Esophagus squamous epithelium (tissue), 5 donors: ENCODE results near the gene ANGEL2. TPM values are rescaled to one million over a fixed set of nuclear protein-coding genes. Genes with fewer than 3 reads are reported as not detected.
A peak's percentile ranks its signal among the peaks of the same experiment; 100 is the strongest.

Experiments used
- DNase-seq: peaks from one replicate; lab custom pipeline; 2025; lab: John Stamatoyannopoulos, UW
- H3K27ac ChIP-seq, 4 donors: fragments of 200-600 bp; sonication (generic); one replicate each; pipeline ENCODE4 v1.5.1; 2016 to 2019; ENCODE audit warnings: mild to moderate bottlenecking in 1 of 4
- H3K27me3 ChIP-seq, 4 donors: fragments of 200-600 bp; sonication (generic); 1 replicate in 3 of 4; 2 replicates in 1 of 4; pipeline versions ENCODE4 v1.5.1 to v1.6.0; 2017 to 2021; ENCODE audit warnings: antibody characterized with exemption in 1 of 4
- H3K36me3 ChIP-seq, 3 donors: fragments of 200-600 bp; sonication (generic); one replicate each; pipeline ENCODE4 v1.5.1; 2016 to 2019
- H3K4me1 ChIP-seq, 3 donors: fragments of 200-600 bp; sonication (generic); one replicate each; pipeline ENCODE4 v1.5.1; 2017 to 2019
- H3K4me3 ChIP-seq, 4 donors: fragments of 200-600 bp; sonication (generic); 1 replicate in 3 of 4; 2 replicates in 1 of 4; pipeline ENCODE4 v1.5.1; 2016 to 2019; ENCODE audit warnings: mild to moderate bottlenecking in 2 of 4, moderate library complexity in 1 of 4
- H3K9me3 ChIP-seq, 3 donors: fragments of 200-600 bp; sonication (generic); one replicate each; pipeline ENCODE4 v1.5.1; 2016 to 2019
- POLR2A ChIP-seq, 4 donors: fragments of 450-650 bp; IDR thresholded peaks; one replicate each; pipeline ENCODE4 v1.6.1; 2017; ENCODE audit warnings: antibody characterized with exemption in 4 of 4, mild to moderate bottlenecking in 4 of 4, moderate library complexity in 3 of 4
- WGBS, 2 donors: methylation state at CpG; one replicate each; pipeline ENCODE4 v1.1.5; 2018; 5-methylcytosine and 5-hydroxymethylcytosine counted together
- intact Hi-C: fragments of 100-400 bp; cut with DNase I; formaldehyde crosslinking; loops from one replicate; pipeline ENCODE4 v1.15.0; 2022
- total RNA-seq, 4 donors: library from RNA; depleted of rRNA; stranded (reverse); fragments of >200 nt; gene quantifications; one replicate each; pipeline ENCODE4 v1.1.0, GENCODE V29; 2016
- TF ChIP-seq, protein P1 (sequence below), 6 experiments: fragments of 450-650 bp in 4 of 6; fragments of 200-600 bp in 2 of 6; sonication (generic) in 2 of 6; IDR thresholded peaks; one replicate each; pipeline ENCODE4 v1.5.1; 2016 to 2019; ENCODE audit warnings: antibody characterized with exemption in 6 of 6, mild to moderate bottlenecking in 4 of 6, moderate library complexity in 4 of 6
- donor health status: DM: yes; HTN: yes; CAD: no.

ANGEL2 gene
- total RNA-seq, 4 donors from 2014 or later, result 15.8 to 48.3 (median 31.3) TPM

DNA sequence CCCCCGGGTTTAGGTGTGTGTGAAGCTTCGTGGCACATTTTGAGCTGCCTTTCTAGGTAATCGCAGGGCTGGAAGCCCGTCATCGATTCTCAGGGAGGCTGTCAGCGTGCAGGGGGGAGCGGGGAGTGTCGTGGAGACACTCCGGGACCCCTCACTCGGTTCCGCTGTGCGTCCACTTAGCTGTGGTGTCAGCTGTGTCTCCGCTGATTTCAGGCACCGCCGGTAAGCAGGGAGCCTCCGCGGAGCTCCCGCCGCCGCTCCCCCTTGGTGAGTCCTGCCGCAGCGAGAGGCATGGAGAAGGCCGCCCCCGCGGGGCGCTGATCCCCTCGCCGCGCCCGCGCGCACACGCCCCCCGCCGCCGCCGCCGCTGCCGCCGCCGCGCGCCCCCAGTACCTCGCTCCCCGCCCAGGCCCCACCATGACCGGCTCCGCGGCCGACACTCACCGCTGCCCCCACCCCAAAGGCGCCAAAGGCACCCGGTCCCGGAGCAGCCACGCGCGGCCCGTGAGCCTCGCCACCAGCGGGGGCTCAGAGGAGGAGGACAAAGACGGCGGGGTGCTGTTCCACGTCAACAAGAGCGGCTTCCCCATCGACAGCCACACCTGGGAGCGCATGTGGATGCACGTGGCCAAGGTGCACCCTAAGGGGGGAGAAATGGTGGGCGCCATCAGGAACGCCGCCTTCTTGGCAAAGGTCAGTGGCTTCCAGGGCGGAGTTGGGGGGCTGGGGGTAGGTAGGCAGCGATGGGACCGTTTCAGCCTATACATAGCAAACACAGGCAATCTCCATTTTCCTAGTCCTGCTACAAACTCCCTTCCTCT, 64.3 kb downstream of the ANGEL2 start:
- H3K27me3 ChIP-seq, result peaks cover 0 to 38% (median 3%) of the 10 kb centered on the region in 4 donors
- peaks cover 15 to 37% (median 18%) of the 10 kb centered on the region in 3 donors for H3K4me1 ChIP-seq
- H3K27ac ChIP-seq, result peak overlapping the region in 3 of 4 donors; percentile 62 to 74 (median 65)
- no peaks in the 10 kb centered on the region for H3K36me3 ChIP-seq
- WGBS, 2 donors, result 19 to 51% methylated on average over 6 to 10 of the region's 72 CpGs
- DNase-seq, result no peak
- intact Hi-C loops, result no loop called here
- H3K4me3 ChIP-seq, result peak overlapping the region; percentile 41 to 68 (median 58)
- no peak for TF ChIP-seq POLR2A (IDR thresholded peaks at IDR 0.05)
- TF ChIP-seq, protein P1, sequence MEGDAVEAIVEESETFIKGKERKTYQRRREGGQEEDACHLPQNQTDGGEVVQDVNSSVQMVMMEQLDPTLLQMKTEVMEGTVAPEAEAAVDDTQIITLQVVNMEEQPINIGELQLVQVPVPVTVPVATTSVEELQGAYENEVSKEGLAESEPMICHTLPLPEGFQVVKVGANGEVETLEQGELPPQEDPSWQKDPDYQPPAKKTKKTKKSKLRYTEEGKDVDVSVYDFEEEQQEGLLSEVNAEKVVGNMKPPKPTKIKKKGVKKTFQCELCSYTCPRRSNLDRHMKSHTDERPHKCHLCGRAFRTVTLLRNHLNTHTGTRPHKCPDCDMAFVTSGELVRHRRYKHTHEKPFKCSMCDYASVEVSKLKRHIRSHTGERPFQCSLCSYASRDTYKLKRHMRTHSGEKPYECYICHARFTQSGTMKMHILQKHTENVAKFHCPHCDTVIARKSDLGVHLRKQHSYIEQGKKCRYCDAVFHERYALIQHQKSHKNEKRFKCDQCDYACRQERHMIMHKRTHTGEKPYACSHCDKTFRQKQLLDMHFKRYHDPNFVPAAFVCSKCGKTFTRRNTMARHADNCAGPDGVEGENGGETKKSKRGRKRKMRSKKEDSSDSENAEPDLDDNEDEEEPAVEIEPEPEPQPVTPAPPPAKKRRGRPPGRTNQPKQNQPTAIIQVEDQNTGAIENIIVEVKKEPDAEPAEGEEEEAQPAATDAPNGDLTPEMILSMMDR (IDR thresholded peaks at IDR 0.05), result no peak
- no peaks in the 10 kb centered on the region for H3K9me3 ChIP-seq

DNA sequence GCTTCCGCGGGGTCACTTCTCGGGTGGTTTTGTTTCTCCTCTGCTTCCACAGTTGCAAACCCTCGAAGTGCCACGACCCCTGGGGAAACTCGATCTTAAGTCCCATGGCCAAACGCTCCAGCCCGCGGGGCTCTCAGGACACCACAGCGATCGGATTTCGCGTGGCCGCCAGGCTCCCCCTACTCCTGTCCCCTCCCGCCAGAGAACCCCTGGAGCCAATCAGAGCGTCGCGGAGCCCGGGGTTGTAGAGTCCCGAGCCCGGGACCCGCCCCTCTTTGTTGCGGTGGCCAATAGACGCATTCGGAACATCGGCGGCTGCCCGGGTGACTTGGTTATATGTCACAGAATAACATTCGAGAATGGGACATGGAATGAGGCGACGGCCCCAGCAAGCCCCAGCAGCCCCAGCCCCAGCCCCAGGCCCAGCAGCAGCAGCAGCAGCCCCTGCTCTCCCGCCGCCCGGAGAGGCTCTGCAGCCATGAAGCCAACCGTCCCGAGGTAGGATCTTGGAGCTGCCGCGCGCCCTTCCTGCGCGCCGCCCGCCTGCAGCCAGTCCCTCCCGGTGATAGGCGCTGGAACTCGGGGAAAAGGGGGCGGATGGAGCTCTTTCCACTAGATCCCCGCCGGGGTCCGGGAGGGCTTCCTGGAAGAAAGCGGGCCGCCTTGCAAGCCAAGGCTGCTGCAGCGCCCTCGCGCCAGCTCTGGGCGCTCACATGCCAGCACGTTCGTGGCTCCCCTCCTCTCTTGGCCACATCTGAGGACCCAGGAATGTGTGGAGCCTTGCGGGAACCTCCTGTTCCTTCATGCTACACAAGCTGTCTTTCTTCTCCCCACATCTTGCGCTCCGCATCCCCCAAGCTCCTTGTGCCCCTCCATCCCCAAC, 65.2 kb downstream of the ANGEL2 start, which contains the start of gene VASH2:
Gene VASH2, plus strand, starts transcription at position 299 of the 883 bp plus-strand sequence. CDS start 1,002 bp downstream, outside the sequence.
- intact Hi-C loops, result no loop called here
- Histone ChIP-seq H3K36me3 (no peaks in the 10 kb centered on the region), H3K4me3 (peak within 1 kb of the TSS; percentile 41 to 68 (median 58)), H3K4me1 (peaks cover 15 to 37% (median 18%) of the 10 kb centered on the region in 3 donors), H3K9me3 (no peaks in the 10 kb centered on the region), H3K27me3 (peaks cover 0 to 38% (median 3%) of the 10 kb centered on the region in 4 donors), H3K27ac (peak within 1 kb of the TSS in 3 of 4 donors; percentile 62 to 74 (median 65))
- DNase-seq, result peak; percentile 26
- TF ChIP-seq POLR2A (IDR thresholded peaks at IDR 0.05), result no peak
- TF ChIP-seq, protein P1 (IDR thresholded peaks at IDR 0.05), result no peak
- 3 to 5% methylated on average over 5 to 14 of the region's 61 CpGs for WGBS, 2 donors

DNA sequence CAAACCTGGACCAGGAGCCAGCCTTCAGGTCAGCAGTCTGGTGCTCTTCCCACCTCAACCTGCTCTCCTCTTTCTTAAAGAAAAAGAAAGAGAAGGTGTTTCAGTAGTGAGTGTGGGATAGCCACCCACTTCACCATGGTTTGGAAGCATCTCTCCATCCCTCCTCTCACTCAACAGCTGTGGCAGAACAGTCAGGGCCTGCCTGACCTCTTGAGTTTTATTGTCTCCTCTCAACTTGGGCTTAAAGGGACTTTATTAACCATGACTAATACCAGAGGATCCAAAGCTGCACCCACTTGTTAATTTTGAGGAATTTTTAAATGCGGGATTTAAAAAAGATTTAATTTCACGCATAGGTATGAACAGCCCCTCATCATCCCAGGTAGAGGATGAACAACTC, 65.9 kb downstream of the ANGEL2 start:
- H3K36me3 ChIP-seq, result no peaks in the 10 kb centered on the region
- peaks cover 15 to 37% (median 18%) of the 10 kb centered on the region in 3 donors for H3K4me1 ChIP-seq
- no peaks in the 10 kb centered on the region for H3K9me3 ChIP-seq
- 26 to 55% methylated on average over 2 of the region's 2 CpGs for WGBS, 2 donors
- TF ChIP-seq, protein P1 (IDR thresholded peaks at IDR 0.05), result no peak
- TF ChIP-seq POLR2A (IDR thresholded peaks at IDR 0.05), result no peak
- H3K27ac ChIP-seq, result peak overlapping the region in 2 of 4 donors; percentile 5 to 65
- H3K27me3 ChIP-seq, result peaks cover 0 to 38% (median 3%) of the 10 kb centered on the region in 4 donors
- no peak for DNase-seq
- H3K4me3 ChIP-seq, result peak overlapping the region; percentile 41 to 68 (median 58)
- intact Hi-C loops, result no loop called here

DNA sequence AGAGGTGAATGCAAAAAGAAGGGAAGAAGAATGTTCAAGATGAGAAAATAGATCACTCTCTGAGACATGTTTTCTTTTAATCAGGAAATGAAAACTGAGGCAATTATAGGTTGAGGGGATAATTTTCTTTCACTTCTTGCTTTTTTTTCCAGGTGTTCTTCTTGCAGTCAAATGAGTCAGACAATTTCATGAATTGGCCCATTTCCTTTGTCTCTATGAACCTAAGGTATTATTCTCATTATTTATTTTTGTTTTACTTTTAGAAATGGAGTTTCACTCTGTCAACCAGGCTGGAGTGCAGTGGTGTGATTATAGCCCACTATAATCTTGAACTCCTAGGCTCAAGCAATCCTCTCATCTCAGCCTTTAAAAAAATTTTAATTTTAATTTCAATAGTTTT, 68.8 kb downstream of the ANGEL2 start:
- intact Hi-C loops, result no loop called here
- no peaks in the 10 kb centered on the region for H3K9me3 ChIP-seq
- H3K4me3 ChIP-seq, result no peak overlapping the region
- H3K4me1 ChIP-seq, result peaks cover 10 to 23% (median 13%) of the 10 kb centered on the region in 3 donors
- TF ChIP-seq, protein P1 (IDR thresholded peaks at IDR 0.05), result no peak
- no peak for TF ChIP-seq POLR2A (IDR thresholded peaks at IDR 0.05)
- no peak overlapping the region for H3K27ac ChIP-seq
- peaks cover 0 to 30% (median 2%) of the 10 kb centered on the region in 4 donors for H3K27me3 ChIP-seq
- no peak for DNase-seq
- no peaks in the 10 kb centered on the region for H3K36me3 ChIP-seq
